ENCODE measurements around the gene PCDHGA9.
"Not testable (repeated sequence)": the region's sequence is repeated elsewhere in the genome, so short reads cannot be mapped to it uniquely, and the experiment has no call there.

Gene PCDHGA9

GRCh38 chr5:141419074-141419880 lies 16.7 kb downstream of the PCDHGA9 start:
- Mint-ChIP-seq H3K4me3 (peak overlapping the region; percentile 25), H3K27me3 (peaks cover 50% of the 10 kb centered on the region), H3K4me1 (ENCODE audit: low read depth) (peaks cover 16% of the 10 kb centered on the region), H3K36me3 (peaks cover 35% of the 10 kb centered on the region), H3K27ac (no peak overlapping the region), H3K9me3 (ENCODE audit: low read depth) (peaks cover 23% of the 10 kb centered on the region)

DNA sequence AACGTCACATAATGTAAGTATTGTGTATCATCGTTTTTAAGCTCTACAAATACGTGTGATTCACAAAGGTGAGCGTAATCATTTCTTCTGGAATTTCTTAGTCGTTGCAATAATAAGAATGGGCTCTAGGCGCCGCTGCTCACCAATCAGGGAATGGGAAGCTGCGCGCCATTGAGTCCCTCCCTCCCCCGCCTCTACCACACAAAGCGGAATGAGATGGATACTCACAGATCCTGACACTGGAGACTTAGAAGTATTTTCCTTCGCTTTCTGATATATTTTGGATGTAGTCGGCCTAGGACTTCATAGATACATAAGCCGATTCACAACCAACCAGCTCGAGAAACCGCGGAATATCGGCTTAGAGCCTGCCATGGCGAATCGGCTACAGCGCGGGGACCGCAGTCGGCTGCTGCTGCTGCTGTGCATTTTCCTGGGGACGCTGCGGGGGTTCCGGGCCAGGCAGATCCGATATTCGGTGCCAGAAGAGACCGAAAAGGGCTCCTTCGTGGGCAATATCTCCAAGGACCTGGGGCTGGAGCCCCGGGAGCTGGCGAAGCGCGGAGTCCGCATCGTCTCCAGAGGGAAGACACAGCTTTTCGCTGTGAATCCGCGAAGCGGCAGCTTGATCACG lies 18.4 kb downstream of the PCDHGA9 start, which contains the start of gene PCDHGA11:
PCDHGA11 (plus strand) TSS at position 197 of the 634 bp plus-strand sequence; CDS start at position 374, 177 bp downstream.
- Mint-ChIP-seq H3K9me3 (ENCODE audit: low read depth) (peaks cover 20% of the 10 kb centered on the region), H3K27ac (peak within 1 kb of the TSS; percentile 70), H3K4me1 (ENCODE audit: low read depth) (peaks cover 10% of the 10 kb centered on the region), H3K36me3 (peaks cover 31% of the 10 kb centered on the region), H3K27me3 (peaks cover 53% of the 10 kb centered on the region), H3K4me3 (peak within 1 kb of the TSS; percentile 87)

- H3K36me3 Mint-ChIP-seq, result peaks cover 29% of the 10 kb centered on the region
- H3K27ac Mint-ChIP-seq, result peak overlapping the region; percentile 11
- H3K4me3 Mint-ChIP-seq, result peak overlapping the region; percentile 87
Measured at GRCh38 chr5:141421489-141421855, 18.9 kb downstream of the PCDHGA9 start.

DNA sequence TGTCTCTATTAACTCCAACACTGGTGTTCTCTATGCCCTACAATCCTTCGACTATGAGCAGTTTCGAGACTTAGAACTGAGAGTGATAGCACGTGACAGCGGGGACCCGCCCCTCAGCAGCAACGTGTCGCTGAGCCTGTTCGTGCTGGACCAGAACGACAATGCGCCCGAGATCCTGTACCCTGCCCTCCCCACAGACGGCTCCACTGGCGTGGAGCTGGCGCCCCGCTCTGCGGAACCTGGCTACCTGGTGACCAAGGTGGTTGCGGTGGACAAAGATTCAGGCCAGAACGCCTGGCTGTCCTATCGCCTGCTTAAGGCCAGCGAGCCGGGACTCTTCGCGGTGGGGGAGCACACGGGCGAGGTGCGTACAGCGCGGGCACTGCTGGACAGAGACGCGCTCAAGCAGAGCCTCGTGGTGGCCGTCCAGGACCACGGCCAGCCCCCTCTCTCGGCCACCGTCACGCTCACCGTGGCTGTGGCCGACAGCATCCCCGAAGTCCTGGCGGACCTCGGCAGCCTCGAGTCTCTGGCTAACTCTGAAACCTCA lies 20.2 kb downstream of the PCDHGA9 start:
- H3K27me3 Mint-ChIP-seq, result peaks cover 53% of the 10 kb centered on the region
- H3K27ac Mint-ChIP-seq, result no peak overlapping the region
- peaks cover 9% of the 10 kb centered on the region for H3K4me1 Mint-ChIP-seq (ENCODE audit: low read depth)
- peak overlapping the region; percentile 23 for H3K4me3 Mint-ChIP-seq
- H3K36me3 Mint-ChIP-seq, result peaks cover 28% of the 10 kb centered on the region
- peaks cover 20% of the 10 kb centered on the region for H3K9me3 Mint-ChIP-seq (ENCODE audit: low read depth)

More at GRCh38 chr5:141421489-141421855, 18.9 kb downstream of the PCDHGA9 start:
- peaks cover 10% of the 10 kb centered on the region for H3K4me1 Mint-ChIP-seq (ENCODE audit: low read depth)
- peaks cover 20% of the 10 kb centered on the region for H3K9me3 Mint-ChIP-seq (ENCODE audit: low read depth)
- H3K27me3 Mint-ChIP-seq, result peaks cover 53% of the 10 kb centered on the region

DNA sequence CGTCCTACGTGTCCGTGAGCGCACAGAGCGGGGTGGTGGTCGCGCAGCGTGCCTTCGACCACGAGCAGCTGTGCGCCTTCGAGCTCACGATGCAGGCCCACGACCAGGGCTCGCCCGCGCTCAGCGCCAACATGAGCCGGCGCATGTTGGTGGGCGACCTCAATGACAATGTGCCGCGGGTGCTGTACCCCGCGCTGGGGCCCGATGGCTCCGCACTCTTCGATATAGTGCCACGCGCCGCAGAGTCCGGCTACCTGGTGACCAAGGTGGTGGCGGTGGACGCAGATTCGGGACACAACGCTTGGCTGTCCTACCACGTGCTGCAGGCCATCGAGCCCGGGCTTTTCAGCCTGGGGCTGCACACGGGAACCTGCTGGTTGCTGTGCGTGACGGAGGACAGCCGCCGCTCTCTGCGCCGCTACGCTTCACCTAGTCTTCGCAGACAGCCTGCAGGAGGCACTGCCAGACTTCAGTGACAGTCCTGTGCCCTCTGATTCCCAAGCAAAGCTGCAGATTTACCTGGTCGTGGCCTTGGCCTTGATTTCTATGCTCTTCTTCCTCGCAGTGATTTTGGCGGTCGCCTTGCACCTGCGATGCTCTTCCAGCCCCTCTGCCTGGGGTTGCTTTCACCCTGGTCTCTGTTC lies 25.3 kb downstream of the PCDHGA9 start:
- peaks cover 10% of the 10 kb centered on the region for H3K4me1 Mint-ChIP-seq (ENCODE audit: low read depth)
- H3K4me3 Mint-ChIP-seq, result no peak overlapping the region
- H3K9me3 Mint-ChIP-seq (ENCODE audit: low read depth), result peaks cover 8% of the 10 kb centered on the region
- peaks cover 50% of the 10 kb centered on the region for H3K27me3 Mint-ChIP-seq
- H3K27ac Mint-ChIP-seq, result no peak overlapping the region
- peaks cover 17% of the 10 kb centered on the region for H3K36me3 Mint-ChIP-seq

DNA sequence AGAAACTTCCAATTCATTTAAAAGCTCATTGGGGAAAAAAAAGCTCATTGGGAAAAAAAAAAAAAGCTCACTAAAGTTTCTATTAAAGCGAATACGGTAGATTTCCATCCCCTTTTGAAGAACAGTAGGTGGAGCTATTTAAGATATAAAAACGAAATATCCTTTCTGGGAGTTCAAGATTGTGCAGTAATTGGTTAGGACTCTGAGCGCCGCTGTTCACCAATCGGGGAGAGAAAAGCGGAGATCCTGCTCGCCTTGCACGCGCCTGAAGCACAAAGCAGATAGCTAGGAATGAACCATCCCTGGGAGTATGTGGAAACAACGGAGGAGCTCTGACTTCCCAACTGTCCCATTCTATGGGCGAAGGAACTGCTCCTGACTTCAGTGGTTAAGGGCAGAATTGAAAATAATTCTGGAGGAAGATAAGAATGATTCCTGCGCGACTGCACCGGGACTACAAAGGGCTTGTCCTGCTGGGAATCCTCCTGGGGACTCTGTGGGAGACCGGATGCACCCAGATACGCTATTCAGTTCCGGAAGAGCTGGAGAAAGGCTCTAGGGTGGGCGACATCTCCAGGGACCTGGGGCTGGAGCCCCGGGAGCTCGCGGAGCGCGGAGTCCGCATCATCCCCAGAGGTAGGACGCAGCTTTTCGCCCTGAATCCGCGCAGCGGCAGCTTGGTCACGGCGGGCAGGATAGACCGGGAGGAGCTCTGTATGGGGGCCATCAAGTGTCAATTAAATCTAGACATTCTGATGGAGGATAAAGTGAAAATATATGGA lies 27.9 kb downstream of the PCDHGA9 start, which contains the start of gene PCDHGA12:
PCDHGA12 (plus strand) TSS at position 176 of the 782 bp plus-strand sequence; CDS start at position 429, 253 bp downstream.
- H3K9me3 Mint-ChIP-seq (ENCODE audit: low read depth), result peaks cover 4% of the 10 kb centered on the region
- H3K4me3 Mint-ChIP-seq, result peak within 1 kb of the TSS; percentile 82
- H3K4me1 Mint-ChIP-seq (ENCODE audit: low read depth), result peaks cover 10% of the 10 kb centered on the region
- H3K36me3 Mint-ChIP-seq, result peaks cover 16% of the 10 kb centered on the region
- H3K27me3 Mint-ChIP-seq, result peaks cover 45% of the 10 kb centered on the region
- peak within 1 kb of the TSS; percentile 81 for H3K27ac Mint-ChIP-seq

- H3K36me3 Mint-ChIP-seq, result peaks cover 16% of the 10 kb centered on the region
- H3K9me3 Mint-ChIP-seq (ENCODE audit: low read depth), result peaks cover 4% of the 10 kb centered on the region
- peaks cover 10% of the 10 kb centered on the region for H3K4me1 Mint-ChIP-seq (ENCODE audit: low read depth)
- H3K27me3 Mint-ChIP-seq, result peaks cover 41% of the 10 kb centered on the region
- no peak overlapping the region for H3K27ac Mint-ChIP-seq
- H3K4me3 Mint-ChIP-seq, result peak overlapping the region; percentile 82
Measured at GRCh38 chr5:141431286-141431685, 28.7 kb downstream of the PCDHGA9 start.

DNA sequence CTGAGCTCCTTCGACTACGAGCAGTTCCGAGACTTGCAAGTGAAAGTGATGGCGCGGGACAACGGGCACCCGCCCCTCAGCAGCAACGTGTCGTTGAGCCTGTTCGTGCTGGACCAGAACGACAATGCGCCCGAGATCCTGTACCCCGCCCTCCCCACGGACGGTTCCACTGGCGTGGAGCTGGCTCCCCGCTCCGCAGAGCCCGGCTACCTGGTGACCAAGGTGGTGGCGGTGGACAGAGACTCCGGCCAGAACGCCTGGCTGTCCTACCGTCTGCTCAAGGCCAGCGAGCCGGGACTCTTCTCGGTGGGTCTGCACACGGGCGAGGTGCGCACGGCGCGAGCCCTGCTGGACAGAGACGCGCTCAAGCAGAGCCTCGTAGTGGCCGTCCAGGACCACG lies 29.7 kb downstream of the PCDHGA9 start:
- Mint-ChIP-seq H3K36me3 (peaks cover 16% of the 10 kb centered on the region), H3K4me3 (peak overlapping the region; percentile 41), H3K27me3 (peaks cover 40% of the 10 kb centered on the region)
- not testable (repeated sequence) for H3K4me1 Mint-ChIP-seq (ENCODE audit: low read depth); H3K27ac Mint-ChIP-seq; H3K9me3 Mint-ChIP-seq (ENCODE audit: low read depth)

- H3K4me3 Mint-ChIP-seq, result not testable (repeated sequence)
- H3K27me3 Mint-ChIP-seq, result peaks cover 40% of the 10 kb centered on the region
Measured at GRCh38 chr5:141432726-141433125, 30.1 kb downstream of the PCDHGA9 start.

DNA sequence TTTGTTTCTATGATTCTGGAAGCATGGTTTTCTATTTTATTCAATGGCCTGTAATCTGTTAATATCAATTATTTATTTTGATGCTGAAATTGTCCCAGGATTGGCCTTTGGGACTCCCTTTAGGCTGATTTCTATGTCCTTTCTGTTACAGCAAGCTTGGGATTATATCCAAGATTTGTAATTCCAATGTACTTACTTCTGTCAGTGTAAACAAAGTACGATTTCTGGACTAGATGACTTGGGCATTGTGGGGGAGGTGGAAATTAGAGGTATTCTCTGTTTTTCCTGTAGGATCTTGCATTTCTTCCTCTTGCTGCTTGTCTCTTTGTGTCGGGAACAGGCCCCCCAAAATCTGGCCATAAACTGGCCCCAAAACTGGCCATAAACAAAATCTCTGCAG lies 31.4 kb downstream of the PCDHGA9 start:
- H3K27me3 Mint-ChIP-seq, result peaks cover 38% of the 10 kb centered on the region
- no peak overlapping the region for H3K27ac Mint-ChIP-seq

More at GRCh38 chr5:141432726-141433125, 30.1 kb downstream of the PCDHGA9 start:
- H3K36me3 Mint-ChIP-seq, result peaks cover 16% of the 10 kb centered on the region
- not testable (repeated sequence) for H3K4me1 Mint-ChIP-seq (ENCODE audit: low read depth); H3K9me3 Mint-ChIP-seq (ENCODE audit: low read depth); H3K27ac Mint-ChIP-seq

DNA sequence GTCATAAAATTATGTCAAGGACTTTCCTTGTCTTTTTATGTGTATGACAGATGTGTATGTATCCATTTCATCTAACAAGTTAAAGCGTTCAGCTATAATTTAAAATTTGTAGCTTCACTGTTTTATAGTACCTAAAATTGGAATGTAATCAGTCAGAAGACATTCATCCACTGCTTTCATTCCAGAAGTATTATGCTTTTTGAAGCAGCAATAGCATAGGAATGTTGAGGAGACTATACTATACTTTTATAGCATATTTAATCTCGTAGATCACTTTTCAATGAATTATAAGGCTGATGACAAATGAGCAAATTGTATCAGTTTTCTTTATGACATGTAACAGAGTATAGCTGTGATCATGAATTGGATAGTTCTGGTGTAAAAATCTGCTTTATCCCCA lies 34.6 kb downstream of the PCDHGA9 start:
- H3K27ac Mint-ChIP-seq, result no peak overlapping the region
- no peaks in the 10 kb centered on the region for H3K4me1 Mint-ChIP-seq (ENCODE audit: low read depth)
- H3K9me3 Mint-ChIP-seq (ENCODE audit: low read depth), result peaks cover 2% of the 10 kb centered on the region
- peaks cover 25% of the 10 kb centered on the region for H3K27me3 Mint-ChIP-seq
- H3K36me3 Mint-ChIP-seq, result peaks cover 4% of the 10 kb centered on the region
- no peak overlapping the region for H3K4me3 Mint-ChIP-seq

More for the DNA sequence above, 31.4 kb downstream of the PCDHGA9 start:
- Mint-ChIP-seq H3K36me3 (peaks cover 13% of the 10 kb centered on the region), H3K4me1 (ENCODE audit: low read depth) (peaks cover 10% of the 10 kb centered on the region), H3K9me3 (ENCODE audit: low read depth) (peaks cover 4% of the 10 kb centered on the region), H3K4me3 (no peak overlapping the region)

- Mint-ChIP-seq H3K36me3 (peaks cover 2% of the 10 kb centered on the region), H3K4me3 (no peak overlapping the region), H3K9me3 (ENCODE audit: low read depth) (peaks cover 4% of the 10 kb centered on the region), H3K4me1 (ENCODE audit: low read depth) (no peaks in the 10 kb centered on the region), H3K27ac (no peak overlapping the region), H3K27me3 (peaks cover 20% of the 10 kb centered on the region)
Measured at GRCh38 chr5:141439411-141440141, 37.0 kb downstream of the PCDHGA9 start.

- Mint-ChIP-seq H3K4me1 (ENCODE audit: low read depth) (no peaks in the 10 kb centered on the region), H3K27me3 (peaks cover 19% of the 10 kb centered on the region), H3K36me3 (peaks cover 2% of the 10 kb centered on the region), H3K9me3 (ENCODE audit: low read depth) (peaks cover 4% of the 10 kb centered on the region), H3K4me3 (no peak overlapping the region), H3K27ac (no peak overlapping the region)
Measured at GRCh38 chr5:141440341-141440740, 37.8 kb downstream of the PCDHGA9 start.
